Hippocampal formation (tissue), 2 donors: Measurements from ENCODE around the gene ANXA6.

Experiments
- DNase-seq, 2 donors: peaks; one replicate each; lab custom pipeline; 2025; lab: John Stamatoyannopoulos, UW

Gene ANXA6

DNA sequence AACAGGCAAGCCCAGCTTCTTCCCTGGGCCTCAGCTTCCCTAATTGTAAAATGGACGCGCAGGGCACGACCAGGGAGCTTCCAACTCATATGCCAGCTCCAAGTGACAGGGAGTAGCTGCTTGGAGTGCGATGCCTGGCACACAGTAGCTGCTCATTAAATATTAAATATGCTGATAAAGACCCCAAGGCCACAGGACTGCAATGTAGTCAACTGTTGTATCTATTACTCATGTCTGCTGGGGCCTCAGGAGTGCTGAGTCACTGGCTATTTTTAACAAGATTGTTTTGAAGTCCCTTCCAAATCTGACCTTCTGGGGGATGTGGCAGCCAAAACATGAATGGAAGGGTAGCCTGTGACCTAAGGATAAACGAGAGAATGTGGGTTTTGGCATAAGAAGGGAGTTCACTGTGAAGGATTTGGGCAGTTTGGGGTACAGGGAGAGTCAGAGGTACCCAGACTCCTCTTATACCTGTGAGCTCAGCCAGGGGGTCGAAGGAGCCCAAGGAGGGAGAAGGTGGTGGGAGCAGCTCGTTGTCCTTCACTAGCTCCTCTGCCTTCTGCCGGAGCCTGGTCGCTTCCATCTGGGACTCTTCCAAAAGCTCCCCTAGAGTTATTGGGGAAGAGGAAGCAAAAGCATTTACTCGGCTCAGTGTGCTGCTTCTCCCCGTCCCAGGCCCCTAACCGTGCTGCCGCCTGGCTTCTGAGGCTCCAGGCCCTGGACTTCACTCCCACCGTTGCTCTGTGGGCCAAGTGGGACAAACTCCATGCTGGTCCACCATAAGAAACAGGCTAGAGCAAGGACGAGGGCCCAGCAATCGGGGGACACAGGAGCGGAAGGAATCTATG is 94.2 kb downstream of the ANXA6 start:
- no peak for DNase-seq

DNA sequence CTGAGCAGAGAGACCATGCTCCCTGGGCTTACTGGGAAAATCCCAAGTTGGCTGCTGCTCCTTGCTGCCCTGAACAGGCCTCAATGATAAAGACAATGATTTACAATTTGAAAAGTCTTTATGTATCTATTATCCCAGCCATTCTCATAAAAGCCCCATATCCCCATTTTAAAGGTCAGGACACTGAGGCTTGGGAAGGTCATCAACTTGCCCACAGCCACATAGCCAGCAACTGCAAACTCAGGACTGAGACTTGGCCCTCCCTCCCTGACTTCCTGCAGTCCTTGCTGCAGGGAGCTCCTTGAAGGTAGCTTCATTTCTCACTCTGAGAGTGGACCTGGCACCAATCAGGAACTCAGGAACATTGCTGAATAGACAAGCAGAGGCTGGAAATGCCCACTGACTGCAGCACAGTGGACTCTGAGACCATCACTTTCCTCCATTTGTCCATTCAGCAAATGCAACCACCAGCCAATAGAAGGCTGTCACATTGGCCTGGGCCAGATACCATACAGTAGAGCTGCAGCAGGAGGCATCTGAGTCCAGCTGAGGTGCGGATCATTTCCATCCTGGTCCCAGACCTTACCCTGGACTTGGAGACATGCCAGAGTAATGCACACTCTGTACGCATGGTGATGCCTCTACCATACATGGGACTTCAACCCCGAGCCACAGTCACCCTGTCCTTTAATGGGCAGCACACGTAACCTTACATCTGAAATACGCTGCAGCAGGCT is 95.0 kb downstream of the ANXA6 start:
- DNase-seq = no peak

DNA sequence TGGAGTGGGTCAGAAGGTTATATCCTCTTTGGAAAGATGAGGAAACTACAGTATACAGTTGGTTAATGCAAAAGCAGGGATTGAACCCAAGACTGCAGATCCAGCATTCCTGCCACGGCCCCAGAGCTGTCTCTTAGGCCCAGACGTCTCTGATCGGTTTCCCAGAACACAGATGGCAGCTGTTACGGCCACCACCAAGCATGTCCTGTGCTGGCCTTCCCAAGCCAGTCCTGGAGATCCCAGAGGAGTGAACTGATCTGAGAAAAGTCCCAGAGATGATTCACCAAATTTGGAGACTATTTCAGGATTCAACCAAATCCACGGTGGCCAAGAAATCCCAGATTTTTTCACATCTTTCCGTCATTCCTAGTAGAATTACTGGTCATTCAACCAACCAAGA is 96.8 kb downstream of the ANXA6 start:
- no peak for DNase-seq

DNA sequence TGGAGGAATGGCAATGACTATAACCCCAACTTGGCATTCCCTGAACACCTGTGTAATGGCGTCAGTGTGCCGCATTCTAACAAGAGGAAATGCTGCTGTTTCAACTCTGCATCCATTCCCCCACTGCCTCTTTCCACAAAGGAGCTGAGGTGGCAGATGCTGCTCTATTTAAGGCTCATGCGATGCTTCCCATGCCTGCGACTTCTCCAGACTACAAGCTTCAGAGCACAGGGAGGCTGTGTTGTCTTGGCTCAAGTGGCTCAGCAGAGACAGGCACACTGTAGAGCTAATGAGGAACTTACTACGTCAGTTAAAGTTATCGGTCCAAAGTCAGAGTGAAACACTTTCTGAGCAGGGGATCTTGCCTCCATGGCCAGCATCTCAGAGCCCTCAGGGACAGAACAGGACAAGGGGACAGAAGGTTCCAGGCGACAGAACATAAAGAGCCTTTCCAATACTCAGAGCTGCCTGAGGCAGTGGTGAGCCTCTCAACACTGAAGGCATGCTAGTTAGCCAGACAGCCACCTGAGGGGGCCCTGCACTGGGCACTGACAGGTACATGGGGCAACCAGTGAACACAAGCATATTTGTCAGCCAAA is 98.6 kb downstream of the ANXA6 start:
- no peak for DNase-seq

DNA sequence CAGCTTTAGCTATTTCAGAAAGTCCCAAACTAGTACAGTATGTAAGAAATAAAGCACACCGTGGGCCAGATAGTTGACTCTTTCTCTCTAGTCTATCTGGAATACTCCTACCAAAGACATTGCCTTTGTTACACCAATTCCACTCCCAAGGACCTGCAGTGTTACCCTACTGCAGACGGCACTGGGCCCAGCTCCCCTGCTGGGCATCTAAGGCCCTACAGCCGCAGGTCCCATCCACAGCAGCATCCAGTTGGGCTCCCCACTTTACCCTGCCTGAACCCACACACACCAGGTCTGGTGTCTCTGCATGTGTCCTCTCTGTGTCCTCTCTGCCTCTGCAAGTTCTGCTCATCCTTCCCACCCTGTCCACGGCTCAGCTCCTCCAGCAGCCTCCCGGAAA is 99.3 kb downstream of the ANXA6 start:
- DNase-seq = no peak

DNA sequence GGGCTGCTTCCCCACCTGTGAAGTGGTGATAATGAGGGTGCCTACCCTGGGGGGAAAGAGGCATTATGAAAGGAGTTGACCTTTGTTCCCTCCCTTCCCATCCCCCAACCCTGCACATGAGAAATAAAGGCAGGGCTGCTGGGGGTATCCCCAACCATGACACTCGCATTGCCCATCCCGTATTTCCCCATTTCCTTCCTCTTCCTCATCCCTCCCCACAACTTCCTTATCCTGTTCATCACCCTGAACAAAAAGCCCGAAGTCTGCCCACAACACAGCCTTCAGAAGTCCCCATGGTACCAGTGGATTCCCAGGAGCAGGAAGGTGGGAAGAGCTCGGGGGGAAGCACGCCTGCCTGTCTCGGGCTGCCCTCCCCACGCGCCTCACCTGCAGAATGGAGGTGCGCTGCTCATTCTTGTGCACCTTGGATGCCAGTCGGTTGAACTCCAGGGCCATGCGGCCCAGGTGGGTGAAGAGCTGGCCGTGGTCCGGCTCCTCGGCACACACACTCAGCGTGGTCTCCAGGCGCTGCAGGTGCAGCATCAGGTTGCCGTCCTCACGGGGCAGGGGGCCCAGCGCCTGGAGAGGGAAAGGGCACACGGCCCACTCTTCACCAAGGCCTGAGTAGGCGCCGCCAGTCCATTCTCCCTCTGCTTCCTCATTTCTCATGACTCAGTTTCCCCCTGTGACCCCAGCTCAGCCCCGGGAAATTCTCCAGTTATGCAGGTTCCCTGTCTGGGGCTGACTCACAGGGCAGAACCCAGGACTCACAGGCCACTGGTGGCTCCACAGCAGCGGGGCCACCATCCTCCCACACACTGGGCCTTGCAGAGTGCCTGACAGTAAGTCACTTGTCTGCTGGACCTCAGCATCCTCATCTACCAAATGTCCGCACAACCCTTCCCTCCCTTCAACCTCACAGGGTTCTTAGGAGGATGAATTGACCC is 100.9 kb downstream of the ANXA6 start:
- no peak for DNase-seq

DNA sequence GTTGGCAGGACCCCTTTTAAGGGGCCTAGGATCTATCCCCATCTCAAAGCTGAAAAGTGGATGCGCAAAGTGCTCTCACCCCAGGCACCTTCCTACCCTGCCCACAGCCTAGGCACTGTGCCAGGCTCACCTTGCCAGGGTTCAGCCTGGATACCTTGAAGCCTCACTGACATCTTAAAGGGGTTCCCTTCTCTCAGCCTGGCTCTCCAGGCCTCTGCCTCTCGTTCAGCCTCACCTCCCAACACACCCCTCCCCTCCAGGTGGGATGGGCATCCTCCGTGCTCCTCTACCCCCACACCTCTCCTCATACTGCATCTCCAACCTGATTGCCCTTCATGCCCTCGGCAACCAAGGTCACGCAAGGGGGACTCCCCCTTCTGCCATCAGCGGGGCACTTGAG is 102.2 kb downstream of the ANXA6 start:
- no peak for DNase-seq

DNA sequence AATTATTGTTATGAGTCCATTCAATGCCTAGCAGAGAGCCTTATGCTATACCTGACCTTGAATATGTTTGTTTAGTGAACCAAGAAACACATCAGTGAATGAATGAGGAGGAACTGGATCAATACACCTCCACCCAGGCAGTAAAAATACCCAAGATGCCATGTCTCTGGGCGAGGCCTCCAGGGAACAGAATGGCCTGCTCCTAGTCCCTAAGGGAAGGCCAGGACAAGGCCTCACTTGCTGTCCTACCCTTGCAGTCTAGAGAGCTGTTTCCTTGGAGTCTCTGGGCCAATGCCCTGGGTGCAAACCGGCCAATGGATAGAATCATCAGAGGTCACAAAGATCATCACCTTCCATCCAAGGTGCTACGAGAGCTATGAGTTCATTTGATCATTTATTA is 102.9 kb downstream of the ANXA6 start:
- no peak for DNase-seq

DNA sequence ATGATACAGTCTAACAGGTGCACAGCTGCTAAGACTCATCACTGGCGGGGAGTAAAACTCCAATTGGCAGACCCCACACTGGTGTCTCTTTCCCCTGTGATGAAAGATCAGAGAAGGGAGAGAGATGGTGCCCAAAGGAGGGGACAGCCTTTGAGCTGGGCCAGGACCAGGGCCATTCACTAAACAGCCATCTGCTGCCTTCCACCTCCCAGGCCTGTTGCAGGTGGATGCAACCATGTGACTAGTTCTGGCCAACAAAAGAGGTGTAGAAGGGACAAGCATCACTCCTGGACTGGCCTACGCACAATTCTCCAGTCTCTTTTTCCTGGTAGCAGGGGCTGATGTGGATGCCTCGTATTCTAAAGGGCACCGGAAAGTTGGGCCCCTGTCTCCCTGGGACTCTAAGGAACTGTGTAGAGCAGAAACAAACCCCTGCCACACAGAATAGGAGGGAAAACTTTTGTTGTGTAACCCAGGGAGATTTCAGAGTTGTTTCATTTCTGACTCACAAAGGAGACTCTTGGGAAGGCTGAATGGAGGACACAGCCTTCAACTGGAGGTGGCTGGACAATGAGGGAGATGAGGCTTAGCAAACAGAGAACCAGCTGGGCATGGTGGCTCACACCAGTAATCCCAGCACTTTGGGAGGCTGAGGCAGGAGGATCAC is 103.7 kb downstream of the ANXA6 start:
- DNase-seq = no peak

DNA sequence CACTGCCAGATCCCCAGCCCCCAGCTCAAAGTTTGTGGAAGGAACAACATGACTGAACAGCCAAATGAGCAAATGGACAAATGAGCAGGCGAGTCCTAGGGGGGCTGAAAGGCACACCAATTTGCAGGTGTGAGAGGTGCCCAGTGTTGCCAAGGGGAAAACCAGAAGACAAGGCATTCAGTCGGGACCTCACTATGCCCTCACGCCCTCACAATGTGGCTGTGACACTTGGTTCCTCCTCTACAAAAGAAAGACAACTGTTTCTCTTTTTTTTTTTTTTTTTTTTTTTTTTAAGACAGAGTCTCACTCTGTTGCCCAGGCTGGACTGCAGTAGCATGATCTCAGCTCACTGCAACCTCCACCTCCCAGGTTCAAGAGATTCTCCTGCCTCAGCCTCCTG is 104.7 kb downstream of the ANXA6 start:
- no peak for DNase-seq

DNA sequence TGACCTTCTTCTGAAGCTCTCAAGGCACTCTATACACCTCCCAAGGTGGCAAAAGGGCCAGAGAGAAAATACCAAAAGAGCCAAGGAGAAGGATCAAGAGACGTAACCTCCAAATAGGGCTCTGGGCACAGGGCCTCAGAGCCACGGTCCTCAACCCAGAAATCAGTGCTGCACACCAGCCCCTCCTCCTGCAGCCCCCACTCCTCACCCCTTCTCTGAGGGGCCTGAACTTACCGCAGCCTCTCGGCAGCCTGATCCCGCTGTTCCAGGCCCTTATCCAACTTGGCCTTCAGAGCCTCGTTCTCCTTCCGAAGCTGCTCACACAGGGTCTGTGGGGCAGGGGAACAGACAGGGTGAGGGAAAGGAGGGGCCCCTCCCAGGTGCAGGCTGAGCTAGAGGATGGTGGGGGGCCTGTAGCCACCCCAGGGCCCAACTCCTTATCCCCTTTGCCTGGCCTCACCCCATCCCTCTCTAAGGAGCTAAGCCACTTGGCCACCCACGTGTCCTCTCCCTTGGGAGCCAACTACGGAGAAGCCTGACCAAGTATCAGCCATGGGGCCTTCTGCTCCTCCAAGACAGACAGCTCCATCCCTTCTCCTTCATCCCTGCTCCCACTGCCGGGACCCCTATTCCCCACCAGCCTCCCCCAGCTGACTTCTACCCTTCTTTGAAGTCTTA is 105.5 kb downstream of the ANXA6 start:
- DNase-seq = no peak

DNA sequence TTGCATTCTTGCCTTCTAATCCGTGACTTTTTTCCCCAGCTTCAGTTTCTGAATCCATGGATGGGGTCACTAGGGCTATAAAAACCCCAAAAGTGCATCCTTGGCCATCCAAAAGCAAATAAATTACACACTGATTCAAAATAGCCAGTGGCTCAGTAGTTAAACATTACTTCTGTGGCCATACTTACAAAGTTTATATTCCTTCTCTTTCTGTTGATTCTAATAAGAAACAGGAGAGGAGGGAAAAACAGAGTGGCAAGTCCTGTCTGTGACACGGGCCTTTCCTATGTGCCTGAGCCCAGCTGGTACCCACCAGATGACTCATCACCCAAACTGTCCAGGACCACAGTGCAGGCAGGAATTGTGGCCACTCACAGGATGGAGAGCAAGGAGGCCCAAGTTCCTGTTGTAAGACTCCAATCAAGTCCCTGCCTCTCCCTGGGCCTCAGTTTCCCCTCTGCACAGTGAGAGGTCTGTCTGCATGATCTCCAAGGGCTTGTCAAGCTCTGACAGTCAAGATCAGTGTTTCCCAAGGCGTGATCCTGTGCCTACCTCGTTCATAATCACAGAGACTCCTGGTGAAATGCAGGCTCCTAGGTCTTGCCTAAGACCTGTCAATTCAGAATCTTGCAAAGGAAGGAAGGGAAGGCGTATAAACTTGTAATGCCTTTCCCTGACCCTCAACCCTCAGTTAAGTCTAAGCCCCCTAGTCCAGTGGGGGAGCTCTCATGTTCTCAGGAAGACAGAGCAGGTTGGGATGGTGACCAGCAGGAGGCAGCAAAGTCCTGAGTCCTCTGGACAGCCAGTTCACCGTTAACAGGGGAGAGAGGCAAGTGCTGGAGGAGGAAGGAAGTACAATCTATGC is 106.3 kb downstream of the ANXA6 start:
- peak; percentile 52 to 71 for DNase-seq
